ENCODE data around the gene TM9SF4. TPM values are rescaled to one million over a fixed set of nuclear protein-coding genes. Genes with fewer than 3 reads are reported as not detected.

Gene TM9SF4
- total and polyA plus RNA-seq, 2 of the 8 experiments (the other 6 are each of a cell fraction or from before 2014, with no cell fraction given): 38.4 to 68.7 TPM

DNA sequence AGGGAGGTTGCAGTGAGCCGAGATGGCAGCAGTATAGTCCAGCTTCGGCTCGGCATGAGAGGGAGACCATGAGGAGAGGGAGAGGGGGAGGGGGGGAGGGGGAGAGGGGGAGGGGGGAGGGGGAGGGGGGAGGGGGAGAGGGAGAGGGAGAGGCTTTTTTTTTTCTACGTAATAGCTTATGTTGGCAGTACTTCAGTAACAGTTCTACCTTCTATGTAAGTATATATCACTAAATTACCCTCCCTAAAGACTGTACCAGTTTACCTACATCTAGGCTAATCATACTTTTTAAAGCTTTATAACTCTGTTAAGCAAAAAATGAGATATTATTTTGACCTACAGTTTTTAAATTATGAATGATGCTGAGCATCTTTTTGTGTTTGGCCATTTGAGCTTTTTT is 13.6 kb downstream of the TM9SF4 start (continued):
- TF ChIP-seq, protein P1, sequence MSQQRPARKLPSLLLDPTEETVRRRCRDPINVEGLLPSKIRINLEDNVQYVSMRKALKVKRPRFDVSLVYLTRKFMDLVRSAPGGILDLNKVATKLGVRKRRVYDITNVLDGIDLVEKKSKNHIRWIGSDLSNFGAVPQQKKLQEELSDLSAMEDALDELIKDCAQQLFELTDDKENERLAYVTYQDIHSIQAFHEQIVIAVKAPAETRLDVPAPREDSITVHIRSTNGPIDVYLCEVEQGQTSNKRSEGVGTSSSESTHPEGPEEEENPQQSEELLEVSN (IDR thresholded peaks at IDR 0.05): no peak
- TF ChIP-seq ZNF274 (IDR thresholded peaks at IDR 0.05; ENCODE audit: borderline replicate concordance, extremely low read depth, low read length): no peak

All from H1 (cell line).